Activated CD4-positive, alpha-beta T cell treated with anti-CD3 and anti-CD28 coated beads, Interleukin-2, Interleukin-6, amounts not matched to agents 100 ng/mL and 50 ng/mL, durations not matched to agents 16 hours and 8 hours (primary cell): ENCODE measurements around the gene SCN8A.

ENCODE experiments used
- DNase-seq: peaks from one replicate; pipeline ENCODE4 v3.0.0-alpha.2; 2020

Gene SCN8A

GRCh38 chr12:51722431-51722830 is 131.4 kb downstream of the SCN8A start:
- DNase-seq, result no peak

- DNase-seq, result no peak
Observed at GRCh38 chr12:51726161-51726560, 135.1 kb downstream of the SCN8A start.

GRCh38 chr12:51726931-51727330 is 135.9 kb downstream of the SCN8A start:
- no peak for DNase-seq

GRCh38 chr12:51729331-51729730 is 138.3 kb downstream of the SCN8A start:
- no peak for DNase-seq

GRCh38 chr12:51730745-51731144 is 139.7 kb downstream of the SCN8A start:
- DNase-seq, result no peak

- no peak for DNase-seq
Observed at GRCh38 chr12:51740536-51740935, 149.5 kb downstream of the SCN8A start.

- no peak for DNase-seq
Observed at GRCh38 chr12:51744235-51744634, 153.2 kb downstream of the SCN8A start.

- no peak for DNase-seq
Observed at GRCh38 chr12:51744957-51745356, 153.9 kb downstream of the SCN8A start.

GRCh38 chr12:51746416-51746815 is 155.4 kb downstream of the SCN8A start:
- no peak for DNase-seq

- no peak for DNase-seq
Observed at GRCh38 chr12:51748235-51748634, 157.2 kb downstream of the SCN8A start.

GRCh38 chr12:51749206-51749985 is 158.4 kb downstream of the SCN8A start:
- no peak for DNase-seq

GRCh38 chr12:51749986-51750317 is 158.9 kb downstream of the SCN8A start:
- no peak for DNase-seq

GRCh38 chr12:51751661-51752060 is 160.6 kb downstream of the SCN8A start:
- no peak for DNase-seq

GRCh38 chr12:51752234-51752889 is 161.3 kb downstream of the SCN8A start:
- DNase-seq, result no peak

GRCh38 chr12:51753980-51754675 is 163.1 kb downstream of the SCN8A start:
- no peak for DNase-seq

- DNase-seq, result no peak
Observed at GRCh38 chr12:51755251-51755650, 164.2 kb downstream of the SCN8A start.

- no peak for DNase-seq
Observed at GRCh38 chr12:51759175-51759574, 168.1 kb downstream of the SCN8A start.

GRCh38 chr12:51759695-51760094 is 168.7 kb downstream of the SCN8A start:
- no peak for DNase-seq

- no peak for DNase-seq
Observed at GRCh38 chr12:51760231-51760630, 169.2 kb downstream of the SCN8A start.

GRCh38 chr12:51763743-51764142 is 172.7 kb downstream of the SCN8A start:
- DNase-seq, result no peak

- no peak for DNase-seq
Observed at GRCh38 chr12:51766067-51766676, 175.1 kb downstream of the SCN8A start.

GRCh38 chr12:51771008-51771407 is 180.0 kb downstream of the SCN8A start:
- DNase-seq, result no peak

GRCh38 chr12:51773145-51773869 is 182.3 kb downstream of the SCN8A start:
- no peak for DNase-seq
